Measurements from ENCODE around the gene HOXD9. TPM values are rescaled to one million over a fixed set of nuclear protein-coding genes. Genes with fewer than 3 reads are reported as not detected.

HOXD9 gene
- total RNA-seq, 1 donor from 2014 or later, result not detected

- intact Hi-C loops (cut with DNase I), result no loop called here
- DNase-seq (ENCODE audit: missing footprints), result no peak
- no peak for ATAC-seq
These were observed 17.3 kb upstream of the HOXD9 start for GRCh38 chr2:176105078-176105729.

GRCh38 chr2:176105730-176106580 lies 16.6 kb upstream of the HOXD9 start:
- DNase-seq (ENCODE audit: missing footprints), result no peak
- ATAC-seq, result no peak
- intact Hi-C loops (cut with DNase I), result no loop called here

- ATAC-seq (no peak), DNase-seq (ENCODE audit: missing footprints) (no peak)
- intact Hi-C loops (cut with DNase I), result no loop called here
These were observed 15.7 kb upstream of the HOXD9 start, which contains the start of gene HOXD11 for GRCh38 chr2:176106581-176107539. Gene HOXD11 (plus strand): TSS chr2:176107280. CDS start chr2:176107356, 76 bp downstream.

- no peak for DNase-seq (ENCODE audit: missing footprints)
- intact Hi-C loops (cut with DNase I), result no loop called here
- ATAC-seq, result no peak
These were observed 14.8 kb upstream of the HOXD9 start for GRCh38 chr2:176107731-176108181.

- no peak for DNase-seq (ENCODE audit: missing footprints)
These were observed 13.2 kb upstream of the HOXD9 start for GRCh38 chr2:176109192-176109901.

GRCh38 chr2:176109946-176110345 lies 12.6 kb upstream of the HOXD9 start:
- no peak for ATAC-seq
- intact Hi-C loops (cut with DNase I), result no loop called here

More at GRCh38 chr2:176109192-176109901, 13.2 kb upstream of the HOXD9 start:
- intact Hi-C loops (cut with DNase I), result no loop called here
- no peak for ATAC-seq

GRCh38 chr2:176110415-176111308 lies 11.9 kb upstream of the HOXD9 start:
- DNase-seq (ENCODE audit: missing footprints) (no peak), ATAC-seq (no peak)

More at GRCh38 chr2:176109946-176110345, 12.6 kb upstream of the HOXD9 start:
- DNase-seq (ENCODE audit: missing footprints), result no peak

GRCh38 chr2:176111309-176111663 lies 11.2 kb upstream of the HOXD9 start:
- intact Hi-C loops (cut with DNase I), result no loop called here

More at GRCh38 chr2:176110415-176111308, 11.9 kb upstream of the HOXD9 start:
- intact Hi-C loops (cut with DNase I), result no loop called here

GRCh38 chr2:176111846-176112374 lies 10.6 kb upstream of the HOXD9 start:
- no peak for DNase-seq (ENCODE audit: missing footprints)
- ATAC-seq, result no peak
- intact Hi-C loops (cut with DNase I), result no loop called here

More at GRCh38 chr2:176111309-176111663, 11.2 kb upstream of the HOXD9 start:
- ATAC-seq, result no peak
- no peak for DNase-seq (ENCODE audit: missing footprints)

GRCh38 chr2:176112375-176113302 lies 9.9 kb upstream of the HOXD9 start:
- DNase-seq (ENCODE audit: missing footprints), result no peak
- no peak for ATAC-seq
- intact Hi-C loops (cut with DNase I), result no loop called here

- no peak for DNase-seq (ENCODE audit: missing footprints)
- ATAC-seq, result no peak
- intact Hi-C loops (cut with DNase I), result no loop called here
These were observed 8.2 kb upstream of the HOXD9 start for GRCh38 chr2:176114120-176114929.

GRCh38 chr2:176114930-176115625 lies 7.4 kb upstream of the HOXD9 start:
- DNase-seq (ENCODE audit: missing footprints) (no peak), ATAC-seq (no peak)
- intact Hi-C loops (cut with DNase I), result no loop called here

- intact Hi-C loops (cut with DNase I), result no loop called here
- ATAC-seq (no peak), DNase-seq (ENCODE audit: missing footprints) (no peak)
These were observed 6.4 kb upstream of the HOXD9 start, which contains the start of gene HOXD10 for GRCh38 chr2:176115883-176116813. Gene HOXD10 (plus strand): TSS chr2:176116778. CDS start chr2:176116834, 56 bp downstream.

Data from Right ventricle myocardium inferior (tissue), 1 donor.